Measurements from ENCODE around the gene DDRGK1.
A peak's percentile ranks its signal among the peaks of the same experiment; 100 is the strongest.

DDRGK1 gene

GRCh38 chr20:3235666-3236324, 31.3 kb upstream of the DDRGK1 start:
- no peak for DNase-seq (ENCODE audit: low spot score)

GRCh38 chr20:3233991-3234498, 29.6 kb upstream of the DDRGK1 start:
- DNase-seq (ENCODE audit: low spot score), result no peak

GRCh38 chr20:3233131-3233990, 28.9 kb upstream of the DDRGK1 start:
- no peak for DNase-seq (ENCODE audit: low spot score)

- no peak for DNase-seq (ENCODE audit: low spot score)
Measured at GRCh38 chr20:3231889-3232588, 27.6 kb upstream of the DDRGK1 start.

- no peak for DNase-seq (ENCODE audit: low spot score)
Measured at GRCh38 chr20:3231116-3231515, 26.6 kb upstream of the DDRGK1 start.

GRCh38 chr20:3229798-3230197, 25.3 kb upstream of the DDRGK1 start:
- no peak for DNase-seq (ENCODE audit: low spot score)

DNA sequence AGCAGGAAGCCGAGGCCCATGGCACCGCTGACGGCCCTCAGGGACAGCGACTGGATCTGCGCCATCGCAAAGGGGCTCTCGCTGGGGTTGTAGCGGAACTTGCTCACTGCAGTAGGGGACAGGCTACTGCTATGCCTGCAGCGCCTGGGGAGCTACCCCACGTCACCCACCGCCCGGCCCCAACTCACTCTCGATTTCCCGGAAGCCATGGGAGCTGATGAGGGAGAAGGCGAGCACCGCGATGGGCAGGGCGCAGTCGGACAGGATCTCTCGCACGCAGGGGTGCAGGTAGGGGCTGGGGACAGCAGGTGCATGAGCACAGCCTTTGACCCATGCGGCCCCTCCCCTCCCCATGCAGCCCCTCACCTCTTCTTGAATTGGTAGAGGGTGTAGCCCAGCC, 24.7 kb upstream of the DDRGK1 start:
- no peak for DNase-seq (ENCODE audit: low spot score)

GRCh38 chr20:3228750-3229032, 24.2 kb upstream of the DDRGK1 start:
- DNase-seq (ENCODE audit: low spot score), result no peak

GRCh38 chr20:3227936-3228749, 23.7 kb upstream of the DDRGK1 start:
- DNase-seq (ENCODE audit: low spot score), result no peak

GRCh38 chr20:3227506-3227905, 23.0 kb upstream of the DDRGK1 start:
- DNase-seq (ENCODE audit: low spot score), result no peak

- no peak for DNase-seq (ENCODE audit: low spot score)
Measured at GRCh38 chr20:3226864-3227263, 22.4 kb upstream of the DDRGK1 start.

DNA sequence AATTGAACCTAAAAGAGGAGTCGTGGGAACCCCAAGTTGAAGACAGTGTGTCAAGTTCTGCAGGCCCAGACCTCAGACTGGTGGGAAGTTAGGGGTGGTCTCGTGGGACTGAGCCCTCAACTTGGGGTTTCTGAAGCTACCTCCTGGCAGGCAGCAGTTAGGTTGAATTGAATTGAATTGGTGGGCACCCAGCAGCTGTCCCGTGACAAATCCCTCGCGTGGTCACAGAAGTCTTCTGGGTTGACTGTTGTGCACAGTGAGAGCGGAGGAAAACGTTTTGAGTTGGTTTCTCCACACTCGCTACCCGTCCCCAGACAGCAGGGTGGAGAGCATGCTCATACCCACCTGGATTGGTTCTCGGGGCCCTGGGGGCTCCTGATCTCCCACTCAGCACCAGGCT, 21.6 kb upstream of the DDRGK1 start:
- DNase-seq (ENCODE audit: low spot score), result no peak

DNA sequence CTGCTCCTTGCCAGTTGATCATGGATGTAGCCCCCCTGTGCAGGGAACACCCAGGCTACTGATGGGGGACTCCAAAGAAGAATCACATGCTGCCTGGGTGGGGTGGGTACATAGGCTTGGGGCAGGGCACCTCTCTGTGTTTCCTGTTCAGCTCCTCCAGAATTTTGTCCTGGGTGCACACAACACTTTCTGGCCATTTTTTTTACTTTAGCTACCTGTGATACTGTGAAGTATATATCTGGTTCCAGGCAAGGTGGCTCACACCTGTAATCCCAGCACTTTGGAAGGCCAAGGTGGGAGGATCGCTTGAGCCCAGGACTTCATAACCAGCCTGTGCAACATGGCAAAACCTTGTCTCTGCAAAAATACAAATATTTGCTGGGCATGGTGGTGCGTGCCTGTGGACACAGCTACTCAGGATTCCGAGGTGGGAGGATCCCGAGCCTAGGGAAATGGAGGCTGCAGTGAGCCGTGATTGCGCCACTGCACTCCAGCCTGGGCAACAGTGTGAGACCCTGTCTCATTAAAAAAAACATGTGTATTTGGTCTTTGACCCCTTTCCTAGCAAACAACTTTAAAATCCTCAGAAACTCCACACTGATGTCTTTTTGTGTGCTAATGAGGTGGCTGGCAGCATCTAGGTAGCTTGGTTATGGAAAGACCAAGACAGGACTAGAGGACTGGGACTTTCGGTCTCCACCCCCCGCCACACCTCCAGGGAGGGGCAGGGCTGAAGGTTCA, 20.4 kb upstream of the DDRGK1 start:
- DNase-seq (ENCODE audit: low spot score), result no peak

DNA sequence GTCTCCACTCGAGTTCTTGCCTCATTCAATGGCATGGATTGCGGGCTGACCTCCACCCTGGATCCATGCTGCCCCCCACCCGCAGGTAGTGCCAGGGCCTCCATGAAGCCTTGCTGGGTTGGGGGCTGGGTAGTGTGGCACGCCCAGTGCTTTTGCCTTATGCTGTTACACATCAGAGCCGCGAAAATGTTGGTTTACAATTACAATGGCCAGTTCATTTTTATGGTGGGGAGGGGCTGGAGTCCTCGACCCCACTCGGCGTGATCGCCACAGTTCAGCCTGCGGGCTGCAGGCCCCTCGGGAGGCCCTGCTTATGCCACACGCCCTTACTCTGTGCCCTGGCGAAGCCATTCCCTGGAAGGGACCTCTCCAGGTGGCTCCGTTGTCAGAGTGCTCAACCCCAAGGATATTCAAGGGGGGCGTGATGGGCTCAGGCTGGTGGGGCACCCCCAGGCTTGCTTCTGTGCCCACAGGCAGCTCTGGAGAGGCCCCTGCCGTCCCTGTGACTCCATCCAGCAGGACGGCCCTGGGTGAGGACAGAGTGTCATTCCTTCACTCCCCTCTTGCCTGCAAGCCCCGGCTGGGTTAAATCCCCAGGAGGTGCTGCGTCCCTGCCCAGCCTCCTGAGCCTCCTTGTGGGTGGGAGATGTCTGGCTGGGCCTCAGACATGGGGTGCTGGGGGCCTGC, 19.7 kb upstream of the DDRGK1 start:
- DNase-seq (ENCODE audit: low spot score), result no peak

DNA sequence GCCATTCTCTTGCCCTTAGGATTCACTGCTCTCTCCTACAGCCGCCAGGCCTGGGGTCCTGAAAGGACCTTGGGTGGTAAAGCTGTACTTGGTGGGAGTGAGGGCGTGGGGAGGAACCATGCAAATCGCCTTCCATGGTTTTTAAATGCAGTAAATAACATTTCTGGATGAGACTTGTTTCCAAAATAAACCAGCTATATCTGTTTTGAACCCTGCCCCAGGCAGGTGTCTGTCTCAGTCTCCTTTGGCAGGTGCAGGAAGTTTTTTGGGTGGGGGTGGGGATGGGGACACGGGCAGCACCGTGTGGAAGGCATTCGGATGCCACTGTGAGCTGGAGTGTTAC, 19.1 kb upstream of the DDRGK1 start:
- DNase-seq (ENCODE audit: low spot score), result no peak

DNA sequence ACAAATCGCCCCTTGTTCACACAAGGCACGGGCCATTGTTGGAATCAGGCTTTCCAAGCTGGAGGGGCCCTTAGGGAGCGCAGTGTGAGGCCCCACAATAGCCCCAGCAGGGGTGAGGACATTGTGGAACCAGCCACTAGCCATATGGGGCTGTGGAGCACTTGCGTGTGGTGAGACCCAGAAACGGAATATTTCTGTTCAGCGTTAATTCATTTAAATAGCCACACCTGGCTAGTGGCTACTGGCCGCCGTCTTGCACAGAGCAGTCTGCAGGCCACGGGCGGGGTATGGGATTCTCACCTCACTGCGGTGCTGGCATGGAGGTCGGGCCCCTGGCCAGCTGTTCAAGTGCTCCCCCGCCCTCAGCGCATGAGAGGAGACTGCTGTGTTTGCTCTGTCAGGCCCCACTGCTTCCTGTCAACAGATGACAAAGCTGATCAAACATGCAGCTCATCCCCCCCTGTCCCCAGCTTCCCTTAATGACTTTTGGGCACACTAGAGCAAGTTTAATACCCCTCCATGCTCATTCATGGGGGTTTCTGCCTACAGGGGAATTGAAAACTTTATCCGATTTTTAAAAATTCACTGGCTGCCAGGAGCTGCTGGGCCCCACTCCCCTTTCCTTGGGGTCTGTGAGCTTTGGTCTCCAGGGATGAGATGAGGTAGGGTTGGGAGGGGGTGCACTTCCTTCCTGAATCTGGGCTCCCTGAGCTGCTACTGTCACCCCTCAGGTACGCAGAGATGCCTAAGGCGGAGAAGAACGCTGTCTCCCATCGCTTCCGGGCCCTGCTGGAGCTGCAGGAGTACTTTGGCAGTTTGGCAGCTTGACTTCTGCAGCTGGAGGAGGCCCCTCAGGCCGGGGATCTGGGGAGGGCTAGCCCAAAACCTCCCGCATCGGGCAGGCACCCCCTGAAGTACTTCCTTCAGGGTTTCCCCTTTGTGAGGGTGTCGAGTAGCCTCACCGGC, 18.4 kb upstream of the DDRGK1 start:
- DNase-seq (ENCODE audit: low spot score), result peak; percentile 36

DNA sequence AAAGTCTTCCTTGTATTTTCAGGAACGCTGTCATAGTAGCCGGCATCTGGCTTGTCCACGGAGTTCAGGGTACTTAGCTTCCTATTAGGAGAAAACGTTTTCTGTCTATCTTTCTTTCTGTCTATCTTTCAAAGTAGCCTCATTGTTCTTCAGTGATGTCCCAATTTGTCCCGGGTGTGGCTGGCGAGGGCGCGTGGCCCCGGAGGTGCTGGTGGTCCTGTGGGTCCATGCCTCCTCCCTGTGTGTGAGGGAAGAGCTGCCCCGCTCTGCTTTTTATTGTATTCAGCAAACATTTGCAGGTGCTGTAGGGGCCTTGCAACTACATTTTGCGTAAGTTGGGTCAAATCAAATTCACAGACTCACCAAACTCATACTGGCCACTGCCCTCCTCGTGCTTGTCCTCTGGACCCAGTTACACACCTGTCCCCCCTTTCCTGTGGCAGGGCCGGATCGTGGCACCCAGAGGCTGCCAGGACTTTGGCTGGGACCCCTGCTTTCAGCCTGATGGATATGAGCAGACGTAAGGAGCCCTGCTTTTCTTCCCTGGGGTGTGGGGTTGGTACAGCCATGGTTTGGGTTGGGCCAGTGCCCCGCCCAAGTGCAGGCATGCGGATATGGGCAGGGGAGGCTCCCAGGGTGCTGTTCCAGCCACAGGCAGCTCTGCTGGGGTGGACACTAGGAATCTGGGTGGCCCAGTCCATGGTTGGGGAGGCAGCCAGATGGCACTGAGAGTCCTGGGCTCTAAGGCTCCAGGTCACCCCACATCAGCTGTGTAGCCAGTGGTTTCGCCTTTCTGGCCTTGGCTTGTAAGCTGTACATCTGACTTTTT, 17.1 kb upstream of the DDRGK1 start:
- no peak for DNase-seq (ENCODE audit: low spot score)

- peak; percentile 59 for DNase-seq (ENCODE audit: low spot score)
Measured at GRCh38 chr20:3218307-3218988, 14.0 kb upstream of the DDRGK1 start.

All from CD4-positive, alpha-beta T cell treated with Interleukin-6 at 100 ng/mL for 8 hours (primary cell).